ENCODE results near the gene HDGFL2. TPM values are rescaled to one million over a fixed set of nuclear protein-coding genes. Genes with fewer than 3 reads are reported as not detected.

Gene HDGFL2
- total RNA-seq, 1 experiment from 2014 or later, result 108 TPM

- H4K8ac ChIP-seq (replicated peaks; ENCODE audit: insufficient read length, low read depth, low read length), result no peak overlapping the region
- H3K27ac Mint-ChIP-seq, result no peak overlapping the region
- peaks cover 7% of the 10 kb centered on the region for H3K79me1 ChIP-seq (ENCODE audit: insufficient read depth, low read depth, low read length, poor library complexity, severe bottlenecking)
- no peak overlapping the region for H2BK5ac ChIP-seq (ENCODE audit: insufficient read length, low read length)
- no peak overlapping the region for H3T11ph ChIP-seq (ENCODE audit: low read length)
- no peak for TF ChIP-seq CTCF (conservative IDR thresholded peaks at IDR 0.05)
- no peaks in the 10 kb centered on the region for H3K27me3 ChIP-seq (ENCODE audit: insufficient read depth, low read length)
- H3K14ac ChIP-seq (ENCODE audit: insufficient read depth, low read length), result no peak overlapping the region
- no peak overlapping the region for H2BK20ac ChIP-seq (ENCODE audit: low read depth, low read length, poor library complexity, severe bottlenecking)
- H3K18ac ChIP-seq (ENCODE audit: insufficient read length, low read depth, low read length), result no peak overlapping the region
- H3K23me2 ChIP-seq (ENCODE audit: insufficient read length, low read depth, low read length, poor library complexity, severe bottlenecking), result no peaks in the 10 kb centered on the region
- H3K27ac ChIP-seq (ENCODE audit: insufficient read length, low read depth, low read length), result no peak overlapping the region
- H3K36me3 Mint-ChIP-seq (ENCODE audit: insufficient read depth in 1 of 3, low read depth in 3 of 3), result peaks cover 79 to 99% (median 97%) of the 10 kb centered on the region in 3 experiments
- DNase-seq, result no peak
- no peaks in the 10 kb centered on the region for H3K27me3 Mint-ChIP-seq (ENCODE audit: low read depth)
- no peaks in the 10 kb centered on the region for H3K9me3 ChIP-seq (ENCODE audit: control insufficient read depth, low read depth, low read length)
- no peak overlapping the region for H3K56ac ChIP-seq (ENCODE audit: insufficient read length, low read depth, low read length)
- no peak overlapping the region for H2AK5ac ChIP-seq (ENCODE audit: insufficient read length, low read length)
- no peak overlapping the region for H3K9ac ChIP-seq (ENCODE audit: extremely low read depth, insufficient read length, low read length)
- H2BK120ac ChIP-seq (ENCODE audit: low read depth, low read length, poor library complexity, severe bottlenecking), result no peak overlapping the region
- H3K4ac ChIP-seq (ENCODE audit: low read depth, low read length), result no peak overlapping the region
- H2AFZ ChIP-seq (ENCODE audit: low read length), result no peak overlapping the region
- no peaks in the 10 kb centered on the region for H4K20me1 ChIP-seq (ENCODE audit: control insufficient read depth, insufficient read depth, insufficient read length)
- H4K91ac ChIP-seq (ENCODE audit: insufficient read length, low read depth, low read length), result no peak overlapping the region
- H3K79me2 ChIP-seq (ENCODE audit: insufficient read depth, low read length), result peaks cover 3% of the 10 kb centered on the region; the same call in 1 of the 2 replicates
- peaks cover 0 to 2% of the 10 kb centered on the region in 2 experiments; a peak in 2 of 4 replicates for H3K4me1 Mint-ChIP-seq
- no peak overlapping the region for H2BK12ac ChIP-seq (ENCODE audit: insufficient read length, low read depth, low read length)
- H3K4me3 Mint-ChIP-seq, result no peak overlapping the region
- no CpG with 5 or more reads among the region's 28 CpGs for WGBS (ENCODE audit: extremely low coverage, insufficient read length, low lambda C conversion rate)
- no peak overlapping the region for H3K23ac ChIP-seq (ENCODE audit: insufficient read length, low read depth, low read length)
- no peaks in the 10 kb centered on the region for H3K9me3 Mint-ChIP-seq
- H4K5ac ChIP-seq (ENCODE audit: insufficient read length, low read depth, low read length), result no peak overlapping the region
- H3K4me1 ChIP-seq (ENCODE audit: insufficient read depth, low read length), result no peaks in the 10 kb centered on the region
- H2BK15ac ChIP-seq (ENCODE audit: low read depth, low read length), result no peak overlapping the region
- no peak overlapping the region for H3K4me2 ChIP-seq (ENCODE audit: insufficient read depth, insufficient read length, low read length)
Observed at GRCh38 chr19:4432918-4433506, 39.1 kb upstream of the HDGFL2 start.

Data from H9 (cell line).